HFFc6 (cell line): ENCODE data around the gene SENP2. TPM values are rescaled to one million over a fixed set of nuclear protein-coding genes. Genes with fewer than 3 reads are reported as not detected.

Source experiments
- DNase-seq: peaks from one replicate; pipeline ENCODE4 v3.0.0-alpha.2; 2018
- H3K27ac Mint-ChIP-seq: 2 replicates; pipeline ENCODE4 v1.8.0; 2020; ENCODE audit warnings: mild to moderate bottlenecking, mixed read lengths
- H3K27me3 Mint-ChIP-seq: 2 replicates; pipeline ENCODE4 v1.8.0; 2021; ENCODE audit warnings: mild to moderate bottlenecking, moderate library complexity, mixed read lengths; ENCODE audit not compliant: insufficient read depth
- H3K36me3 Mint-ChIP-seq: 2 replicates; pipeline ENCODE4 v1.8.0; 2021; ENCODE audit warnings: low read depth, mixed read lengths
- H3K4me1 Mint-ChIP-seq: 2 replicates; pipeline ENCODE4 v1.8.0; 2020; ENCODE audit warnings: low read depth, mixed read lengths
- H3K4me3 Mint-ChIP-seq: 2 replicates; pipeline ENCODE4 v1.8.0; 2020; ENCODE audit warnings: mild to moderate bottlenecking, moderate library complexity, mixed read lengths
- H3K9me3 Mint-ChIP-seq: 2 replicates; pipeline ENCODE4 v1.8.0; 2020; ENCODE audit warnings: mild to moderate bottlenecking, mixed read lengths
- CTCF ChIP-seq: fragments of 200-600 bp; sonication (generic); IDR thresholded peaks from 2 replicates; pipeline ENCODE4 v1.5.0; 2021; ENCODE audit warnings: antibody characterized with exemption, mild to moderate bottlenecking
- total RNA-seq, 6 experiments: library from RNA; stranded (reverse); fragmentation: NEBNext Ultra II Directional; extraction: Animal tissue kit (Norgen Biotek cat#: 25700); gene quantifications; 2 replicates in 1 of 6; 3 replicates in 5 of 6; pipeline ENCODE4 v1.2.3, GENCODE V29; 2021

Gene SENP2
- total RNA-seq, 6 experiments from 2014 or later = 38.6 to 47.0 (median 42.7) TPM

- DNase-seq = no peak
- Mint-ChIP-seq H3K9me3 (no peaks in the 10 kb centered on the region), H3K4me3 (peak overlapping the region; percentile 93), H3K4me1 (peaks cover 26% of the 10 kb centered on the region), H3K27ac (peak overlapping the region; percentile 96), H3K27me3 (peaks cover 3% of the 10 kb centered on the region; the same call in 1 of the 2 replicates), H3K36me3 (peaks cover 6% of the 10 kb centered on the region; the same call in 1 of the 2 replicates)
- TF ChIP-seq CTCF = no peak
These were observed 607 bp upstream of the SENP2 start for GRCh38 chr3:185585518-185585858.

GRCh38 chr3:185586686-185587039 is 568 bp downstream of the SENP2 start:
- DNase-seq = no peak
- TF ChIP-seq CTCF = no peak
- H3K4me3 Mint-ChIP-seq = peak overlapping the region; percentile 93
- H3K27ac Mint-ChIP-seq = peak overlapping the region; percentile 96
- peaks cover 26% of the 10 kb centered on the region for H3K4me1 Mint-ChIP-seq
- no peaks in the 10 kb centered on the region for H3K9me3 Mint-ChIP-seq
- H3K27me3 Mint-ChIP-seq = peaks cover 2% of the 10 kb centered on the region; the same call in 1 of the 2 replicates
- peaks cover 6% of the 10 kb centered on the region; the same call in 1 of the 2 replicates for H3K36me3 Mint-ChIP-seq

GRCh38 chr3:185594073-185594472 is 8.0 kb downstream of the SENP2 start:
- peaks cover 2% of the 10 kb centered on the region; the same call in 1 of the 2 replicates for H3K4me1 Mint-ChIP-seq
- no peaks in the 10 kb centered on the region for H3K27me3 Mint-ChIP-seq
- H3K9me3 Mint-ChIP-seq = no peaks in the 10 kb centered on the region
- TF ChIP-seq CTCF = no peak
- H3K36me3 Mint-ChIP-seq = peaks cover 9% of the 10 kb centered on the region; the same call in 1 of the 2 replicates
- no peak for DNase-seq
- no peak overlapping the region for H3K4me3 Mint-ChIP-seq
- no peak overlapping the region for H3K27ac Mint-ChIP-seq

- H3K36me3 Mint-ChIP-seq = peaks cover 14% of the 10 kb centered on the region
- no peaks in the 10 kb centered on the region for H3K4me1 Mint-ChIP-seq
- no peaks in the 10 kb centered on the region for H3K9me3 Mint-ChIP-seq
- DNase-seq = no peak
- no peak overlapping the region for H3K4me3 Mint-ChIP-seq
- H3K27ac Mint-ChIP-seq = no peak overlapping the region
- no peak for TF ChIP-seq CTCF
- no peaks in the 10 kb centered on the region for H3K27me3 Mint-ChIP-seq
These were observed 9.4 kb downstream of the SENP2 start for GRCh38 chr3:185595526-185595925.

GRCh38 chr3:185605566-185605965 is 19.5 kb downstream of the SENP2 start:
- DNase-seq = no peak
- H3K27ac Mint-ChIP-seq = peak overlapping the region; percentile 29; the same call in 1 of the 2 replicates
- H3K4me3 Mint-ChIP-seq = no peak overlapping the region
- no peaks in the 10 kb centered on the region for H3K4me1 Mint-ChIP-seq
- TF ChIP-seq CTCF = no peak
- H3K9me3 Mint-ChIP-seq = no peaks in the 10 kb centered on the region
- peaks cover 24% of the 10 kb centered on the region for H3K36me3 Mint-ChIP-seq
- no peaks in the 10 kb centered on the region for H3K27me3 Mint-ChIP-seq

GRCh38 chr3:185606196-185606595 is 20.1 kb downstream of the SENP2 start:
- Mint-ChIP-seq H3K9me3 (no peaks in the 10 kb centered on the region), H3K27ac (no peak overlapping the region; the same call in 1 of the 2 replicates), H3K36me3 (peaks cover 24% of the 10 kb centered on the region), H3K4me3 (no peak overlapping the region), H3K27me3 (no peaks in the 10 kb centered on the region), H3K4me1 (no peaks in the 10 kb centered on the region)
- DNase-seq = no peak
- no peak for TF ChIP-seq CTCF
